Liver (tissue), 3 donors: ENCODE data around the gene LRGUK.

Experiments
- ATF3 ChIP-seq: IDR thresholded peaks from 2 replicates; pipeline ENCODE4 v1.6.1; 2016; ENCODE audit warnings: antibody characterized with exemption
- CTCF ChIP-seq: fragments of 150-350 bp; IDR thresholded peaks from 2 replicates; pipeline ENCODE4 v1.5.1; 2017; ENCODE audit warnings: improper control_type of control experiment, low read depth, low read length; ENCODE audit not compliant: missing input control
- EGR1 ChIP-seq, 2 donors: IDR thresholded peaks; 2 replicates each; pipeline ENCODE4 v1.6.1; 2016 to 2018; ENCODE audit warnings: antibody characterized with exemption in 2 of 2, low read depth in 2 of 2
- JUND ChIP-seq, 2 donors: IDR thresholded peaks; 2 replicates each; pipeline ENCODE4 v1.6.1; 2016; ENCODE audit warnings: antibody characterized with exemption in 2 of 2
- RAD21 ChIP-seq, 2 donors: IDR thresholded peaks; 2 replicates each; pipeline ENCODE4 v1.6.1; 2016; ENCODE audit warnings: antibody characterized with exemption in 2 of 2, mild to moderate bottlenecking in 2 of 2
- REST ChIP-seq: IDR thresholded peaks from 2 replicates; pipeline ENCODE4 v1.6.1; 2016; ENCODE audit warnings: antibody characterized with exemption, mild to moderate bottlenecking
- SP1 ChIP-seq: IDR thresholded peaks from 2 replicates; pipeline ENCODE4 v1.6.1; 2018; ENCODE audit warnings: antibody characterized with exemption, mild to moderate bottlenecking
- TAF1 ChIP-seq: conservative IDR thresholded peaks from 2 replicates; pipeline ENCODE4 v1.6.1; 2016; ENCODE audit warnings: antibody characterized with exemption, mild to moderate bottlenecking
- ZBTB33 ChIP-seq: IDR thresholded peaks from 2 replicates; pipeline ENCODE4 v1.6.1; 2016; ENCODE audit warnings: antibody characterized with exemption
- donor health status: healthy.
- donor health status: healthy.

- TF ChIP-seq EGR1 (IDR thresholded peaks at IDR 0.05; ENCODE audit: low read depth in 2 of 2) (no peak), CTCF (no peak), ZBTB33 (no peak), ATF3 (no peak), REST (no peak), RAD21 (IDR thresholded peaks at IDR 0.05) (no peak), JUND (IDR thresholded peaks at IDR 0.05) (no peak), TAF1 (no peak), SP1 (no peak)
Measured at GRCh38 chr7:134187893-134188292, 60.8 kb downstream of the LRGUK start.
